Fibroblast of pulmonary artery (primary cell): ENCODE results near the gene SYNCRIP.

Source experiments
- DNase-seq: peaks from one replicate; pipeline ENCODE4 v3.0.0-alpha.2; 2010; ENCODE audit warnings: low read depth
- H3K4me3 ChIP-seq: replicated peaks from 2 replicates; pipeline ENCODE4 v1.5.1; 2011; ENCODE audit warnings: low read depth, mild to moderate bottlenecking, control low read depth, low read length, moderate library complexity
- CTCF ChIP-seq: IDR thresholded peaks from 2 replicates; pipeline ENCODE4 v1.5.1; 2011; ENCODE audit warnings: mild to moderate bottlenecking, control low read depth, low read length, inconsistent platforms; ENCODE audit errors: missing control alignments

SYNCRIP gene

GRCh38 chr6:85675030-85675819 is 32.5 kb upstream of the SYNCRIP start:
- no peak for TF ChIP-seq CTCF

GRCh38 chr6:85674604-85675003 is 31.9 kb upstream of the SYNCRIP start:
- DNase-seq = no peak
- no peak for TF ChIP-seq CTCF
- no peak overlapping the region for H3K4me3 ChIP-seq

More at GRCh38 chr6:85675030-85675819, 32.5 kb upstream of the SYNCRIP start:
- H3K4me3 ChIP-seq = peak overlapping the region; percentile 92
- DNase-seq = peak; percentile 62

GRCh38 chr6:85673198-85674139 is 30.8 kb upstream of the SYNCRIP start:
- H3K4me3 ChIP-seq = no peak overlapping the region
- no peak for DNase-seq
- no peak for TF ChIP-seq CTCF

GRCh38 chr6:85672623-85673022 is 29.9 kb upstream of the SYNCRIP start:
- DNase-seq = no peak
- no peak overlapping the region for H3K4me3 ChIP-seq
- TF ChIP-seq CTCF = no peak

- TF ChIP-seq CTCF = no peak
- no peak for DNase-seq
- H3K4me3 ChIP-seq = no peak overlapping the region
These were observed 29.4 kb upstream of the SYNCRIP start for GRCh38 chr6:85672050-85672449.

GRCh38 chr6:85670573-85670972 is 27.9 kb upstream of the SYNCRIP start:
- peak; percentile 87 for DNase-seq
- TF ChIP-seq CTCF = no peak
- no peak overlapping the region for H3K4me3 ChIP-seq
